ENCODE data around the gene MAPK10.

- TF ChIP-seq EZH2 (IDR thresholded peaks at IDR 0.05) = no peak
- TF ChIP-seq POLR2AphosphoS5 (IDR thresholded peaks at IDR 0.05; ENCODE audit: borderline replicate concordance, low read depth, low read length) = no peak
- TF ChIP-seq FOXP2 (optimal IDR thresholded peaks at IDR 0.05; ENCODE audit: control extremely low read depth, extremely low read length, insufficient read depth) = no peak
Measured at GRCh38 chr4:85955620-85956292, 404.1 kb downstream of the MAPK10 start.

Data from SK-N-MC (cell line).